GM18867 (cell line): Measurements from ENCODE around the gene CCL11.

Experiments
- ATAC-seq: cut with Tn5 transposase; IDR thresholded peaks from one replicate; pipeline ENCODE4 v1.9.1; 2021; ENCODE audit warnings: mild to moderate bottlenecking, moderate library complexity; ENCODE audit not compliant: unreplicated experiment

The CCL11 gene

DNA sequence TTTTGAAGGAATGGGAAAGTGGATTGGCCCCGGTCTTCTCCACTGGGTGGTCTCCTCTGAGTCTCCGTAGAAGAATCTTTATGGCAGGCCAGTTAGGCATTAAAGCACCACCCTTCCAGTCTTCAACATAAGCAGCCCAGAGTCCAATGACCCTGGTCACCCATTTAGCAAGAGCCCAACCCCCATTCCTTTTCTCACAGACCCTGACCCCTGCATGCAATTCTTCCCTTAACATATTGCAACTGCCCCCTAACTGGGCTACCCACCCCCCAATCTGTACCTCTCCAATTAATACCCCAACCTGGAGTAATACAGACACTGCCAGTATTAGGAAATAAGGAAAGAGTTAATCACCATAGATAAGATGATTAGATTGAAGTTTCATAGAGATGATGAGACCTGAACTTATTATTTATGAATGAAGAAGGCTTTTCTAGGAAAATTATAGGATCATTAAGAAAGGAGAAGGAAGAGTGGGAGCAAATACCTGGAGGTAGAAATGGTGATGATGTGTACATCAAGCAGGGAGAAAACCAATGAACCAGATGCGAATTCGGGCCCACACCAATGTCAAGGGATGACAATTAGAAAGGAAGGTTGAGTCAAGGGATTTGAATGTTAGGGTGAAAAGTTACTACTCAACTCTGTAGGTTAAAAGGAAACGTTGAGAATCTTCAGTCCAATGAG, 28.1 kb upstream of the CCL11 start:
- no peak for ATAC-seq

- no peak for ATAC-seq
Measured at GRCh38 chr17:34257986-34258326, 27.6 kb upstream of the CCL11 start.

DNA sequence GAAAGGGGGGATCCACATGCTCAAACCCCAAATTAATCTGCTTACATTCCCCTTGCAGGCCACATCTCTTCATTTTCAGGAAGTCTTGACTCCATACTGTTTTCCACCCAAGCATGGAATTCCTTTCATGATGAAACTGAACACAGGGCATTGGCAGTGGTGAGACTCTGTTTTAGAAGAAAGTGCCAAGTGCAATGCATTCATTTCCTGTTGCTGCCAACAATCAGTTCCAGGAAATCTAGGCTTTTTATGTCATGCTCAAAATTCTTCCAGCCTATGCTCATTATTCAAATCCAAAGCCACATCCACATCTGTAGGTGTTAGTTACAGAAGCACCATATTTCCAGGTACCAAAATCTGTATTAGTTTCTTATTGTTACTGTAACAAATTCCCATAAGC, 26.4 kb upstream of the CCL11 start:
- ATAC-seq: no peak

DNA sequence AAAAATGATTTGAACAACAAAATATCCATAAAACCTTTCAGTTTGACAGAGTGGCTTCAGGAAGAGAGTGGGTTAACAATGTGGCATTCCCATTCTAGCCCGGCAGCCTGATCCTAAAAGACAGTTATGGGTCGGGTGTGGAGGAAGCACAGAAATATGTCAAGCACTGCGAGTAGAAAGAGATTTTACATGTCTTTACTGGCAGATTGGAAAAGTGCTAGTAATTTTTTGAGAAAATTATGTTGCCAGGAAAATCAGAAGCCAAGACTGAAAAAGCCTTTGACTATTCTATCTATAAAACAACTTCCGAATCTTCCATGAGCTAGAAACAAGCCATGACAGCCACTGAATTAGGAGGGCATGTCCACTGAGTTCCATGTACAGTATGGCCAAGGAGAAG, 24.7 kb upstream of the CCL11 start:
- no peak for ATAC-seq

- ATAC-seq: no peak
Measured at GRCh38 chr17:34261568-34262337, 23.8 kb upstream of the CCL11 start.

DNA sequence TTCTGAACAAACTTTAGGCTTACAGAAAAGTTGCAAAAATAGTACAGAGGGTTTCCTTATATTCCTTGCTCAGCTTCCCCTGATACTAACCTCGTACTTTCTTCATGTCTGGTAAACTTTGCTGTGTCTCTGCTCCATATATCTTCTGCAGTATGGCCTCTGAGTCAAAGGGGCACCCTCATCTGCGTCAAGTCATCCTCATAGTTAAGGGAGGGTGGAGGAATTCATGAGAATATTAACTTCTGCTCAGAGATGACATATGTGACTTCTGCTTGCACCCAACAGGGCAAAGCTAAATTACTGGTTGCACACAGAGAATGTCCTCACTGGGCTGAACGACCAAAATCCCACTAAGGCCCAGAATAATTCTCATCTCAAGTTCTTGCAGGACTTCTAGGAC, 19.8 kb upstream of the CCL11 start:
- ATAC-seq: no peak

GRCh38 chr17:34269969-34270368, 15.6 kb upstream of the CCL11 start, which contains the start of gene CCL7:
TSS of gene CCL7 (plus strand) at chr17:34270221. CDS start at chr17:34270291, 70 bp downstream.
- no peak for ATAC-seq

GRCh38 chr17:34275881-34276280, 9.7 kb upstream of the CCL11 start:
- no peak for ATAC-seq

GRCh38 chr17:34276826-34277225, 8.7 kb upstream of the CCL11 start:
- no peak for ATAC-seq

GRCh38 chr17:34283571-34283970, 2.0 kb upstream of the CCL11 start:
- ATAC-seq: no peak

GRCh38 chr17:34287875-34288274, 2.3 kb downstream of the CCL11 start:
- no peak for ATAC-seq

DNA sequence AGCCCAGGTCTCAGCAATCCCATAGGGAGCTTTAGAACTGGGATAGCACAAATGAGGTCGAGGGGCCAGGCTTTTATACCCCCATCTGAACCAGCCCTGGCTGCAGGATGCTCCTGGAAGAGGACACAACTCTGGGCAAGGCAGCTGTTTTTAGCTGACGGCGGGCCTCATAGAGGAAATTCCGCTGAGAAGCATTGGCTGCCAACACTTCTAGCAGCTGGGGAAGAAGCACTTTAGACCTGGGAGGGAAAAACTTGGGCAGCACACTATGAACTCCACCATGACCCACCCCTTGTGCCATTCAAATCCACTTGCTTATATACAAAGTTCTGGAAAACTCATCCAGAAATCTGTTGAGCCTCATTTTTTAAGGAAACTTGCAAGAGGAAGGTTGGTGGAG, 5.0 kb downstream of the CCL11 start:
- ATAC-seq: no peak

GRCh38 chr17:34291721-34292348, 6.3 kb downstream of the CCL11 start:
- no peak for ATAC-seq

GRCh38 chr17:34299027-34299426, 13.5 kb downstream of the CCL11 start:
- no peak for ATAC-seq

GRCh38 chr17:34299956-34300577, 14.5 kb downstream of the CCL11 start:
- ATAC-seq: no peak

- ATAC-seq: no peak
Measured at GRCh38 chr17:34300652-34301370, 15.3 kb downstream of the CCL11 start.

DNA sequence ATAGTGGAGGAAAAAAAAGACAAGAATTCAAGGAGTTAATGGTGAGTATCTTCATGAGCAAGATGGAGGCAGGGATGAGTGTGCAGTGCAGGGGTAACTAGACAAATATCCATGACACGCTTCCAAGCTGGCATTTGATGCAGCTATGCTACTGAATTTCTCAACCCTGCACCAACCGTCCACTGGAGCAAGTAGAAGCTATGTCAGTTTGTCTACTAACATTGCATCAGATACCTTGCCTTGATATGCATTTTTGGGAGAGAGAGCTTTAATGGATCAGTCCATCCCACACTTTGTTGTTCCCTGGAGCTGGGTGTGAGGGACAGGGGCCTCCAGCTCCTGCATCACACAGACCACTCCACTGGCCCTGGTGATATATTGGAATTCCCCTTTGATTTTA, 16.4 kb downstream of the CCL11 start:
- no peak for ATAC-seq

GRCh38 chr17:34302636-34303035, 17.1 kb downstream of the CCL11 start:
- ATAC-seq: no peak

DNA sequence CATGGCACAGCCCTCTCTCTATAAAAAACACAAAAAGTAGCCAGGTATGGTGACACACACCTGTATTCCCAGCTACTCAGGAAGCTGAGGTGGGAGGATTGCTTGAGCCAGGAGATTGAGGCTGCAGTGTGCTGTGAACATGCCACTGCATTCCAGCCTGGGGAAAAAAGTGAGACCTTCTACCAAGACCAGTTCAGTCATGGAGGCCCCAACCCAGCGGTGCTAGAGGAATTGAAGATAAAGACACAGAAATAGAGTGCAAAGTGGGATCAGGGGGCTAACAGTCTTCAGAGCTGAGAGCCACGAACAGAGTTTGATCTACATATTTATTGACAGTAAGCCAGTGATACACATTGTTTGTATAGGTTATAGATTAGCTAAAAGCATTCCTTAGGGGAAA, 18.1 kb downstream of the CCL11 start:
- ATAC-seq: no peak

- no peak for ATAC-seq
Measured at GRCh38 chr17:34305061-34305460, 19.5 kb downstream of the CCL11 start.

GRCh38 chr17:34305606-34306005, 20.1 kb downstream of the CCL11 start:
- no peak for ATAC-seq
